Stimulated activated CD4-positive, alpha-beta T cell treated with anti-CD3 and anti-CD28 coated beads, Interleukin-2, amount 100 ng/mL, for 24 hours (primary cell): ENCODE results near the gene MYCBP2.

Experiments
- DNase-seq, 2 donors: peaks; one replicate each; pipeline ENCODE4 v3.0.0-alpha.2; 2020

The MYCBP2 gene

DNA sequence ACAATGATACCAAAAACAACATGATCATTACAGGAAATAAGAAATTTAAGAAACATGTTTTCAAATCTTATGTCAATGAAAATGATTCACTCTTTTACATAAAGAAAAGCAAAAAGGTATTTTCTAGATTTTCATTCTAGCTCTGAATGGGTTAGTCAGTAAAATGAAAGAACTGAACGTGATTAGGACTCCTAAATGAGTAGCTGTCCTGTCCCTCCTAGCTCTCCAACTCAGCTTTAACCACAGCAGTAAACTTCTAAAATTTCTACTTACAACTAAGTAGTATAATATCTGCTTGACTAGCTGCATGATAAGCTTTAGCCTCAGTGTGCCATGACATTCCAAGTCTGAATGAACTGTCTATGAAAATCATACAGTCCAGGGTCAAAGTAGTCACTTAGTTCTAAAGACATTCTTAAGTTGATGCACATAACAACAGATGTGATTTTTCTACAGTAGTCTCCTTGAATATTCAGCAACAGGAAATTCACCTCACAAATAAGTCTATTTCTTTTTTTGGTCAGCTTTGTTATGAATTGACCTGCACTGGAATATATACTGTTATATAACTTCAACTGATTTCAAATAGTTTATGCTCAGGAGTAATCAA is 136.4 kb downstream of the MYCBP2 start:
- no peak for DNase-seq

DNA sequence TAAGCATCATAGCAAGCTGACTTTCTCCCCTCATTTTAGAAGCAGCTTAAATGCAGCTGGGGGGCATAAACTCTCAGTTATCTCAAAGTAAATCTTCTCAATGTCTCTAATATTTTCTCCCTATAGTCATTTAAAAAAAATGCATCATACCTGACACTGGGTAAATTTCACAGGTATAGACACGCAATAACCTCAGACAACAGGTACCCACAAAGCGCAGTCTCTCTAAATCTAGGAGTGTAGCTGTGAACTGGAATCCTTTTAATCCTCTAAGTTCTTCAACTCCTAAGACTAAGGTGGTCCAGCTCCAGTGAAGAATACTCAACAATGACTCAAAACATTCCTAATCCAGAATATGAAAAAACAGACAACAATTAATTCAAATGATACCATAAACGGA is 141.2 kb downstream of the MYCBP2 start:
- no peak for DNase-seq

DNA sequence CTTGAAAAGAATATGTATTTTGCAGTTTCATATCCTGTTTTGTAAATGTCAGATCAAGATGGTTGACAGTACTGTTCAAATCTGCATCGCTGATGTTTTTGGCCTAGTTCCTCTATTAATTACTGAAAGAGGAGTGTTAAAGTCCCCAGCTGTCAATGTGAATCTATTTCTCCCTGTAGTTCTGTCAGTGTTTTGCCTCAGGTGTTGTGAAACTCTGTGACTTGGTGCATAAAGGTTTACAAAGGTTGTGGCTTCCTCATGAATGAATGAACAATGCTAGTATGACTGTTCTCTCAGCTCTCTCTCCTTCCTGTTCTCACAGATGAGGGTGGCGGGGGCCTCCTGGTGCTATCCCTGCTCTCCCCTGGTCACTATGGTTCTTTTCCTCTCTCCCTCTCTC is 142.4 kb downstream of the MYCBP2 start:
- DNase-seq = peak; percentile 19 to 29

- no peak for DNase-seq
Observed at GRCh38 chr13:77180011-77180410, 146.9 kb downstream of the MYCBP2 start.

DNA sequence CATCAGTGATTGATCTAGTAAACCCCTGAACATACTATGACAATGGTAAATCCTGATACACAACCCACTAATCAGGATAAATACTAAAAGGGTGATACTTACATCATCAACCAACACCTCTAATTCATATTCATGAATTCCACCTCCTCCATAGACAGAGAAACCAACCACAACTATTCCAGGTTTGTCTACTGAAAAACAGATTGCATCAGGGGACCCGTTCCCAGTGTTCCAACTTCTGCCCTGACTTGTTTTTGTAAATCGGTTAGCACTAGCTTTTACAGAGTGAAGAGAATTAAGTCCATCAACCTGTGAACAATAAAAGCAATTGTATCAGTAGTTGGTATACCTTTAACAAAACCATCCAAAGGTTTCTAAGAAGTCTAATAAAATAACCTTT is 149.2 kb downstream of the MYCBP2 start:
- DNase-seq = no peak

DNA sequence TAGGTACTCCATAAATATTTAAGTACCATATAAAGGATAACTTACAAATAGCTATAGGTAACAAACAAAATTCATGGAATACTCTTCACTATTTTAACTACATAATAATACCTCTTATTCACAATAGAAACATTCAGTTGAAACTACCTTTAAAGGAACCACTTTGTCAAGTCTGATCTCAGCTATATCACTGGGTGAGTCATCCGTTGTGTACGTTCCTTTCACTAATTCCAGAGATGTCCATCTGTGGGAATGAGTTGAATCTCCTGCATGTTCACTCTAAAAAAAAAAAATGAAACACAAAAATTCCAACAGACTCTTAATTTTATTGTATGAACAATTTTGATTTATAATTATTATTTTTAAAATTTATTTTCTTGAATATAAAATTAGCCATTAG is 150.5 kb downstream of the MYCBP2 start:
- DNase-seq = no peak

DNA sequence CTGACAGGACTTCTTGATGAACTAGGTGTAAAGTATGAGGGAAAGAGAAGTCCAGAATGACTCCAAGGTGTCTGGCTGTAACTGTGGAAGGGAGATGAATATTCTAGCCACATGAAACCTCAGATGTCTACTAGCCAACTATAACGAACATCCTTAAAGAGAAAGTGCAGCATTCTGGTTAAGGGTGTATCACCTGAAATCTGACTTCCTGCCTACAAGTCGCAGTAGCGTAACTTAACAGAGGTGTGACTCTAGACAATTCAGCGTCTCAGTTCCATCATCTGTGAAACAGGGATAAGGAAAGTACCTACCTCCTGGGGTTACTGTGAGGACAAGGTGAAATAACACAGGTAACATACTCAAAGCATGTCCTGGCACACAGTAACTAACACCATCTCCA is 154.2 kb downstream of the MYCBP2 start:
- no peak for DNase-seq

- DNase-seq = no peak
Observed at GRCh38 chr13:77171451-77171850, 155.4 kb downstream of the MYCBP2 start.

DNA sequence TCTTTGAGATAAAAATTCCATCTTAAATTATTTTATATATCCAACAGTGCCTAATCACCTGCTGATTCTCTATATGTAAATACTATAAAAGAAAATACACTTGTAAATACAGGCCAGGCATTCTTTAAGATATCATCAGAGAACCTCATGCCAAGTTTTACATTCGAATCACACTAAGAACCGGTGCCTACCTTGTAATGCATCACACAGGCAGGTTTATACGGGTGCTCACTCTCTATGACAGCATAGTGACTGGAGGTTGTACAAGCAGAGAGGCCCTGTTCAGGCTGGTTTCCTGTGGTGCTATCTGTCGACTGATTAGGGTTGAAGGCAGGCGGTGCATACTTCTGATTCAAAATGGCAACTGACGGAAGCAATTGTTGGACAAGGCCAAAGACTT is 158.7 kb downstream of the MYCBP2 start:
- DNase-seq = no peak

DNA sequence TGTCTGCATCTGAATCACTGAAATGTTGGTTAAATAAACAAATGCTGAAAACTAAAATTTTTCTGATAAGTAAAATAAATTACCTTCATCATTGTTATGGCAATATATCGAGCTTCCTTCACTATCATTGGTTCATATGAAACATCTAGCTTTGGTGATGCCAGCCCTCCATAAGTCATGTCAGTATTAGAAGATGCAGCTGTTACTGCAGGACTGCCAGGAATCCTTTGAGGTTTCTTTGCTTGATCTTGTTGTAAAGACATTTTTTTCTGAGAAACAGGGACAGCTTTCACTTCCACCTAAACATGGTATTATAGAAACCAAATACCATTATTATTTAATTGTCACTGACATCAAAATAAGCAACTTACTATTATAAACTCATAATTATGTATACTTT is 176.2 kb downstream of the MYCBP2 start:
- DNase-seq = no peak

GRCh38 chr13:77143431-77143830 is 183.5 kb downstream of the MYCBP2 start:
- DNase-seq = no peak

GRCh38 chr13:77139306-77139705 is 187.6 kb downstream of the MYCBP2 start:
- no peak for DNase-seq

DNA sequence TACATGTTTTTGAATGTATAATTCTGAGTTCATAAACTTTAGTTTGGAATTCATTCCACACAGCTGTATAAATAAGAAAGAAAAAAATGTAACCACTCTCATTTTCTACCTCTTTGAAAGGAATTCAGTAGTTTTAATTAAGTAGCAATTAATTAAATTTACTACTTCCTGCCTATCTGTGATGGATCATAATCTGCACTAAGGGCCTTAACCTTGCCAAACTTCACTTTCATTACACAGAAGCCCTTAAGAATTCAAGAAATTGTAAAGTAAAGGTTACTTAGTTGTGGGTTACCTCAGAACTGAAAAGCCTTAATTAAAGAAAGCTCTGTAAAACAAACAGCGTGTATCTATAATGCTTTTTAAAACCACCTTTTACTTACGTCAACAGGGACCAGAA is 188.1 kb downstream of the MYCBP2 start:
- DNase-seq = no peak

DNA sequence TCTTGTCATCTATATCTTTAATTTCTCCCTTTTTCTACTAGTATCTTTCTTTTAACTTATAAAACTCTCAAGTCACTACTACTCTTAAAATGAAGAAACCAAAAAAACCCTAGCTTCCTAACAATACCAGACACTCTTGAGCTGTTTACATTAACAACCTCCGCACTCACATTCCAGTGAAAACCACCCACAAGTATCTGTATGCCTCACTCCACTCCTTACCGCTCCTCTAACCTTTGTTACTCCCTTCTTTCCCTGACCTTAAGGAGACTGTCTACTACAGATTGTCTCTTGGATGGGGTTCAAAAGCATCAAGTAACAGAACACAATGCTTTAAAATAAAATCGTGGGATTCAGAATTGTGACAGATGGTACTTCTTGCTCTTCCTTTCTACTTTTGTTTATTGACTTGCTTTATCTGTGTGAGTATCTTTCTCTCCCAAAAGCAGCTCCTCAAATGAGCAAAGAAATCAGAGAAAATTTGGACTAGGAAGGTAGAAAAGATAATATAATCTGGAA is 189.9 kb downstream of the MYCBP2 start:
- no peak for DNase-seq

GRCh38 chr13:77124423-77124822 is 202.5 kb downstream of the MYCBP2 start:
- no peak for DNase-seq

- DNase-seq = no peak
Observed at GRCh38 chr13:77118134-77118533, 208.8 kb downstream of the MYCBP2 start.

- no peak for DNase-seq
Observed at GRCh38 chr13:77114271-77114670, 212.6 kb downstream of the MYCBP2 start.

DNA sequence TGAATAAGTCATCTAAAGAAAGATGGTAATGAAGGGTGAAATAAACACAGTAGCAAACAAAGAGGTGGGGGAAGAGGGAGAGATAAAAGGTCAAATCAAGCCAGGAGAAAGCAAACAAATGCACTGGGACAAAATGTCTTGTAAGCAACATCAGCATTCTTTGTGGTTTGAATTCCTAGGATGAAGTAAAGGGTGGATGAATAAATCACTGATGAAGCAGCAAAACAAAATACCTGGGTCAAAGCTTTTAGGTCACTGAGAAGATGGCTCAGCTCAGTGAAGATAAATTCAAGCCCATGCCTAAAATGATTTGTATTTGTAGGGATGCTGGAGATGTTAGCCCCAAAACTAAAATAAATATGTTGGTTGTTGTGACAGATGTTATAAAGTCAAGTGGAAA is 213.4 kb downstream of the MYCBP2 start:
- no peak for DNase-seq

DNA sequence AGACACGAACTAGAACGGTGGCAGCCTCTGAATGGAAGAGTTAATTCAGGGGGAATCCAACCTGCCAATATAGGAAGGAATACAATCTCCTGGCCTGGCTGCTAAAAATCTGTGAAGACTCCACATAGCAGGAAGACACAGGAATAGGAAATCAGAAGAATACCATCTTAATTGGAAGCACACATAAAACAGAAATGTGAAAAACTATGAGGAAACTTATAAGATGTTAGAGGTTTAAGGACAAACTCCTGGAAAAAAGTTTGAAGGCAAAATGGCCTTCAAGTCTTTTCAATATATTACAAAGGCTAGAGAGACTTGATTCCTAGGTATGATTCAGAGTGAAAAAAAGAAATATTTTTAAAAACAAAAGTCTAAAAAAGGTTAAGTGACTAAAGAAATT is 221.8 kb downstream of the MYCBP2 start:
- DNase-seq = no peak

DNA sequence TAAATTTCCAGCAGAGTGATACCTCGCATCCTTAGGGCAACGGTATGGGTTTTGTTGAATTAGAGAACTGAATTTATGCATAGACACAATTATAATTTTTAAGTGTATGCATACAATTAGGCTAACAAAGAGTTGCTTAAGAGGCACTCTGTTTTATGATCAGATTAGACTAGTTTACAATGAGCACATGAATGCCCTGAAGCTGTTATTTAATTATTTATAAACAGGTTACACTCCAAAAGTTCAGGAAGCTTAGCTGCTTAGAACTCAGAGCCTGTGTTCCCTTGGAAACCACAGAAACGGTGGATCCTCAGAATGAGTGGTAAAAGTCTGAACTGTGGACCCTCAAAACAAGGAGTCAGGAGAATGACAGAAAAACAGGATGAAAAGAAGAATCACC is 227.5 kb downstream of the MYCBP2 start:
- no peak for DNase-seq

DNA sequence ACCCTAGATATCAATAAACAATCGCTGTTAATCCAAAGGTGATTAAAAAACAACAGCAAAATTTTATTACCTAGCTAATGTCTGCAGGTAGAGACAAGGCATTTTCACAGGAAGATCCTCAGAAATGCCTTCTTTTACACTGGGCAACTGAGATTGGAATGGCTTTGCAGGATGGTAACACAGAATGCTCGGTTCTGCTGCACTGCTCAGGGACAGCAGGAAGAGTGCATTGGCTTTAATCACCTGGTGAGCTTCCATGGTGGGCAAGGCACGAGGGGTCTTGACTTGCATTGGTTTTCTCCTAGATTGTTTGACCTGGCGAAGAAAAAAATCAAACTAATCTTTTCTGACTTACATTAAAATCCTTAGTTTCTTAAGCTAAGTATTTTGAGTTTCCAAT is 231.6 kb downstream of the MYCBP2 start:
- no peak for DNase-seq

- DNase-seq = no peak
Observed at GRCh38 chr13:77094773-77095172, 232.1 kb downstream of the MYCBP2 start.

DNA sequence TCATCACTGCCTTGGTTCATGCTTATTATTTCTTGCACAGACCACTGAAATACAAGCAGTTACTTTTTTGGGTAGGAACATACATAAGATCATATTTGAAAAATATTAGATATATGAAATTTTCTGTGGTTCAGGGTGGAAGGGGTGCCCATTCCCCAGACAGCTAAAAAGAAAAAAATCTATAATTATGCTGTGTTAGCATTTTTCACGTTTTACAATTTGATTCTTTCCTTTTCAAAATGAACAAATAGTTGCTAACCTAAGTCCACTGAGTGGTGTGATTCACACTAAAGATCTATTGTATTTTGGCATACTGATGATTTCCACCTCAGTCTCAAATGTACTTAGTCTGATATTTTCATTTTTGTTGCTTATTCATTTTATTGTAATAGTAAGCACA is 233.2 kb downstream of the MYCBP2 start:
- DNase-seq = no peak

- DNase-seq = no peak
Observed at GRCh38 chr13:77084755-77085154, 242.1 kb downstream of the MYCBP2 start.

DNA sequence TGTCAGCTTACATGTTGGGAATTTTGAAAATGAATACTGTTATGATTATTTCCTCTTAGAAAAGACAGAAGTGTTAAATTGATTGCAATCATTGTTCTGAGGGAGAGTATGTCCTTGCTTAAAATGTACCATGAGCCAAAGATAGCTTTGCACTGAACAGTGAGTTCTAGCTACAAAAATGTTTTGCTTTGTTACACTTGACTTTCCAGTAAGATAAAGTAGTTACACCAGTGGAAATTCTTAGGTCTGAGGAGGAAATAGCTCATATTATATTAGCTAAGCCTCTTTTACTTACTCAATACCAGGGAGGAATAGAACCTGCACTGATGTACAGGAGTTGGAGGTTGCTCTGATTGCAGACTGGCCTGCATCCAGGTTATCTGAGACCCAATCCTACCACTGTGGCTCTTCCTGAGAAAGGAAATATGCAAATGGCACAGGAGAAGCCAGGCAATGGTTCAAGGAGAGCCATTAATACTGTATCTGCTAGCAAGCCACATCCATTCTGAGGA is 246.9 kb downstream of the MYCBP2 start:
- no peak for DNase-seq
